Left lung (tissue), 10 donors: Measurements from ENCODE around the gene WWOX. TPM values are rescaled to one million over a fixed set of nuclear protein-coding genes. Genes with fewer than 3 reads are reported as not detected.

Experiments used
- ATAC-seq: fragments of 200-7000 bp; cut with Tn5 transposase; one replicate; pipeline ENCODE4 v1.9.1; 2020; ENCODE audit warnings: moderate library complexity
- DNase-seq, 4 donors: peaks; one replicate each; pipeline ENCODE4 v3.0.0-alpha.2; 2013 to 2020
- H3K27ac ChIP-seq, 2 donors: fragments of 200-600 bp; sonication (generic) in 1 of 2; one replicate each; pipeline versions ENCODE4 v1.5.0 to v1.8.0; 2020 to 2021
- H3K27me3 ChIP-seq, 2 donors: fragments of 200-600 bp; sonication (generic) in 1 of 2; one replicate each; pipeline versions ENCODE4 v1.5.0 to v1.8.0; 2020 to 2021
- H3K36me3 ChIP-seq, 2 donors: fragments of 200-600 bp; sonication (generic) in 1 of 2; one replicate each; pipeline versions ENCODE4 v1.5.0 to v1.8.0; 2020 to 2021
- H3K4me1 ChIP-seq, 2 donors: fragments of 200-600 bp; one replicate each; pipeline ENCODE4 v1.8.0; 2021
- H3K4me3 ChIP-seq, 2 donors: fragments of 200-600 bp; sonication (generic) in 1 of 2; one replicate each; pipeline versions ENCODE4 v1.5.0 to v1.8.0; 2020 to 2021; ENCODE audit warnings: mild to moderate bottlenecking in 1 of 2
- H3K9me3 ChIP-seq, 2 donors: fragments of 200-600 bp; sonication (generic) in 1 of 2; one replicate each; pipeline versions ENCODE4 v1.5.0 to v1.8.0; 2020 to 2021
- CTCF ChIP-seq, 2 donors: fragments of 200-600 bp; sonication (generic) in 1 of 2; IDR thresholded peaks; one replicate each; pipeline versions ENCODE4 v1.5.0 to v1.8.0; 2021; ENCODE audit warnings: antibody characterized with exemption in 2 of 2
- intact Hi-C, 2 donors: fragments of 100-400 bp; cut with DNase I; formaldehyde crosslinking; loops; one replicate each; pipeline versions ENCODE4 v1.11.2 to v1.14.2; 2022
- polyA plus RNA-seq, 6 donors: library from polyadenylated mRNA; unstranded; fragments of 120-200 nt; gene quantifications; one replicate each; pipeline ENCODE4 v1.2.1, GENCODE V29; 2013; ENCODE audit not compliant: insufficient read length in 6 of 6
- total RNA-seq, 2 donors: library from RNA; stranded (reverse); fragmentation: NEBNext Ultra II Directional; extraction: Animal tissue kit (Norgen Biotek cat#: 25700); gene quantifications; one replicate each; pipeline ENCODE4 v1.2.1, GENCODE V29; 2021
- donor health status: DM: no; HTN: yes; CAD: no.
- donor health status: DM: no; HTN: no; CAD: no.

WWOX gene
- total and polyA plus RNA-seq, 8 donors = 17.2 to 40.3 (median 30.8) TPM

DNA sequence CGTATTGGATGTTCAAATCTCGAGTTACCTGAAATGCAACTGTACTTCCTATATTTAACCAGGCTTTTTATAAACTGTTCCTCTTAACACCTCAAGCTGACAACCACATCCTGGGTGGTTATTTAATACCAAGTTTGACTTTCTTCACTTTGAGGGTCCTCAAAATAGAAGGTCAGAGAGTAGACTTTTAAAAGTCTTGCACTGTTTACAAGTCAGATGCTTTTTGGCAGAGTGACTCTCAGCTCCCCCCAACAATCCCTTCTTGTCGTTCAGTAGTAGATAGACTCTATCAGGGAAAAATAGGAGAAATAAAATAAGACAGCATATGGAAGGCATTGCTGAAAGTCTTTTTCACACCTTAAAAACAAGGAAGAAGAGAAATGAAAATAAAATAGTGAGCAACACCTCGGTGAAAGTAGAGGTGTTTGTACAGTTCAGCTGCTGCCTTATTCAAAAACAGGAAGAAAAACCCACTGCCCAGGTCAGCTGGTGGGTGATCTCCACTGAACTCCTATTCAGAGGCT lies 650.4 kb downstream of the WWOX start:
- peaks cover 0 to 3% of the 10 kb centered on the region in 2 donors for H3K4me1 ChIP-seq
- no peak for TF ChIP-seq CTCF (IDR thresholded peaks at IDR 0.05)
- H3K27ac ChIP-seq = no peak overlapping the region
- DNase-seq = no peak
- no peaks in the 10 kb centered on the region for H3K36me3 ChIP-seq
- intact Hi-C loops = no loop called here
- H3K9me3 ChIP-seq = no peaks in the 10 kb centered on the region
- H3K4me3 ChIP-seq = no peak overlapping the region
- no peaks in the 10 kb centered on the region for H3K27me3 ChIP-seq
- no peak for ATAC-seq

- Histone ChIP-seq H3K4me3 (no peak overlapping the region), H3K4me1 (no peaks in the 10 kb centered on the region), H3K9me3 (no peaks in the 10 kb centered on the region), H3K36me3 (no peaks in the 10 kb centered on the region), H3K27me3 (no peaks in the 10 kb centered on the region), H3K27ac (no peak overlapping the region)
- DNase-seq = no peak
- intact Hi-C loops = no loop called here
- no peak for TF ChIP-seq CTCF (IDR thresholded peaks at IDR 0.05)
- no peak for ATAC-seq
Observed at GRCh38 chr16:78750611-78751010, 651.2 kb downstream of the WWOX start.

DNA sequence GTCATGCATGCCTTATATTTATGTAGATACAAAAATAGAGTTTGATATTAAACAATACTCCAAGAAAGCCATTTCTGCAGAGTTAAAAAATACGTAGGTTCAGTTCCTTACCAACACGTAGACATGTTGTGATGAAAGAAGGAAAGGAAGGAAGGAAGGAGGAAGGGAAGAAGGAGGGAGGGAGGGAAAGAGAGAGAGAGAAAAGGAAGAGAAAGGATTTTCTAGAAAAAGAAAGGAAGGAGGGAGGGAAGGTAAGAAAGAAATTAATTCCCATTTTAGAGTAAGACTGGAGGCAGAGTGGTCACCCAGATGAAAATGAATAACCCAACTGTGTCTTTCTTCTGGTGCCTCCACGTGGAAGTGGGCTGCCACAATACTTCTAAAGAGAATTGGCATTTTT lies 652.1 kb downstream of the WWOX start:
- H3K27me3 ChIP-seq = no peaks in the 10 kb centered on the region
- no peaks in the 10 kb centered on the region for H3K9me3 ChIP-seq
- no peaks in the 10 kb centered on the region for H3K4me1 ChIP-seq
- H3K4me3 ChIP-seq = no peak overlapping the region
- intact Hi-C loops = no loop called here
- H3K27ac ChIP-seq = no peak overlapping the region
- no peak for TF ChIP-seq CTCF (IDR thresholded peaks at IDR 0.05)
- ATAC-seq = no peak
- H3K36me3 ChIP-seq = no peaks in the 10 kb centered on the region
- DNase-seq = no peak

DNA sequence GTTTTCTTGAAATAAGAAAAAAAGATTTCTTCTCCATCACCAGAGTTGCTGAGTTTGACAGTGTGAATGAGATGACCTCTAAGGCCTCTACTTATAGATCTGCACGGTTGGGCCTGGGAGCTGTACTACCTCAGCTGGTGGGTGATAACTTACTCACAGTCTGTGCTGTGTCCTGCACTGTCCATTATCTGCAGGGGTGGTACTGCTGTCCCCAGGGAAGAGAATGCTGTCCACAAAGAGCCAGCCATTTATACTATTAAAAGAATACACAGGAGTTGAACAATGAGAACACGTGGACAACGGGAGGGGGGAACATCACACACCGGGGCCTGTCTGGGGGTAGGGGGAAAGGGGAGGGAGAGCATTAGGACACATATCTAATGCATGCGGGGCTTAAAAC lies 655.3 kb downstream of the WWOX start:
- Histone ChIP-seq H3K27me3 (no peaks in the 10 kb centered on the region), H3K36me3 (no peaks in the 10 kb centered on the region), H3K27ac (no peak overlapping the region), H3K4me1 (no peaks in the 10 kb centered on the region), H3K4me3 (no peak overlapping the region), H3K9me3 (no peaks in the 10 kb centered on the region)
- ATAC-seq (no peak), DNase-seq (no peak)
- no peak for TF ChIP-seq CTCF (IDR thresholded peaks at IDR 0.05)
- intact Hi-C loops = no loop called here

GRCh38 chr16:78755751-78756661 lies 656.6 kb downstream of the WWOX start:
- H3K9me3 ChIP-seq = no peaks in the 10 kb centered on the region
- no peaks in the 10 kb centered on the region for H3K27me3 ChIP-seq
- peak; percentile 32 for ATAC-seq
- DNase-seq = peak in 1 of 4 donors; percentile 54
- H3K4me1 ChIP-seq = no peaks in the 10 kb centered on the region
- no peak overlapping the region for H3K27ac ChIP-seq
- intact Hi-C loops = no loop called here
- H3K36me3 ChIP-seq = no peaks in the 10 kb centered on the region
- TF ChIP-seq CTCF (IDR thresholded peaks at IDR 0.05) = no peak
- no peak overlapping the region for H3K4me3 ChIP-seq
